Measurements from ENCODE around the gene PROSER3.

GRCh38 chr19:35811317-35812219 is 53.6 kb downstream of the PROSER3 start:
- no peak for TF ChIP-seq CTCF (IDR thresholded peaks at IDR 0.05; ENCODE audit: low read depth, low read length)
- no peak for TF ChIP-seq MAX (IDR thresholded peaks at IDR 0.05; ENCODE audit: low read depth, low read length)

Measured in NB4 (cell line).